Activated CD4-positive, alpha-beta memory T cell treated with anti-CD3 and anti-CD28 coated beads, Interleukin-2, amount 10 ng/mL, durations not matched to agents 7 days and 5 days (primary cell): Measurements from ENCODE around the gene MRPL28. TPM values are rescaled to one million over a fixed set of nuclear protein-coding genes. Genes with fewer than 3 reads are reported as not detected.
A peak's percentile ranks its signal among the peaks of the same experiment; 100 is the strongest.

ENCODE experiments used
- CTCF ChIA-PET: fragments of 350-600 bp; sonication (Branson Sonifier 250); formaldehyde crosslinking; loops from one replicate; lab custom pipeline; 2021; ENCODE audit warnings: antibody characterized with exemption, inconsistent platforms; lab: Charles Lee
- POLR2A ChIA-PET: fragments of 350-600 bp; sonication (Branson Sonifier 250); formaldehyde crosslinking; loops from one replicate; lab custom pipeline; 2021; ENCODE audit warnings: antibody characterized with exemption; lab: Charles Lee
- DNase-seq: peaks from one replicate; pipeline ENCODE4 v3.0.0-alpha.2; 2020
- H3K27ac Mint-ChIP-seq: one replicate; pipeline ENCODE4 v1.8.0; 2021; ENCODE audit warnings: mild to moderate bottlenecking, mixed read lengths
- H3K27me3 Mint-ChIP-seq: one replicate; pipeline ENCODE4 v1.8.0; 2021; ENCODE audit warnings: mixed read lengths
- H3K36me3 Mint-ChIP-seq: one replicate; pipeline ENCODE4 v1.8.0; 2021; ENCODE audit warnings: low read depth, mixed read lengths
- H3K4me1 Mint-ChIP-seq: one replicate; pipeline ENCODE4 v1.8.0; 2021; ENCODE audit warnings: mixed read lengths
- H3K4me3 Mint-ChIP-seq: one replicate; pipeline ENCODE4 v1.8.0; 2021; ENCODE audit warnings: mild to moderate bottlenecking, mixed read lengths
- H3K9me3 Mint-ChIP-seq: one replicate; pipeline ENCODE4 v1.8.0; 2021; ENCODE audit warnings: mixed read lengths
- total RNA-seq, 2 experiments: library from RNA; stranded (reverse); gene quantifications; one replicate each; pipeline ENCODE4 v1.2.3, GENCODE V29; 2021

MRPL28 gene
- total RNA-seq, 2 experiments from 2014 or later: 71.4 to 72.6 TPM

DNA sequence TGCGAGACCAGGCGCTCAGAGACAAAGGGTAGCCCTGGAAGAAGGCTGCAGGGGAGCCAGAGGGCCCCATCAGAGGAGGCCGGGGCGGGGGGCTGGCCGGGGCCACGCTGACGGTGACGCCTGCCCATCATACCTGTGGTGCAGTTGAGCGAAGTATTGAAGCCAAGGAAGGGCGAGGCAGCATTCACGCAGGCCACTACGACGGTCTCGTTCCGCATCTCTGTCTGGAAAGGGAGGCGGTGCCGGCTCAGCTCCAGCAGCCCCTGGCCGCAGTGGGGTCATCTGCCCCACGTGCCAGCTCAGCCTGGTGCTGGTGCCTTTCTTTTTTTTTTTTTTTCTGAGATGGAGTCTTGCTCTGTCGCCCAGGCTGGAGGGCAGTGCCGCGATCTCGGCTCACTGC, 4.9 kb upstream of the MRPL28 start:
- ChIA-PET POLR2A (no interaction called here), CTCF (no interaction called here)
- Mint-ChIP-seq H3K4me3 (no peak overlapping the region), H3K27ac (no peak overlapping the region), H3K4me1 (peaks cover 18% of the 10 kb centered on the region), H3K36me3 (peaks cover 14% of the 10 kb centered on the region), H3K27me3 (no peaks in the 10 kb centered on the region), H3K9me3 (no peaks in the 10 kb centered on the region)
- no peak for DNase-seq

DNA sequence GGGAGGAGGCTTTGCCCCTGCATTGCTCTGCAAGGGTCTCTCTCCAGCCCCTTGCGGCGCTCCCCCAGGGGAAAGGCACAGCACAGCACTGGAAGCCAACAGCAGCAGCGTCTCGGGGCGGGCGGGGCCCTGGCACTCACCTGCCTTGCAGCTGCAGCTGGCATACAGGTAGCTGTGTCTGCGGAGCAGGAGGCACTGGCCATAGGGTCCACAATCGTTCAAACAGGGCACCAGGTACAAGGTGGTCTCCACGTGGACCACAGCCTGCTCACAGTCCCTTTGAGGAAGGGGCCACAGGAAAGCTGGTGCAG, 4.2 kb upstream of the MRPL28 start:
- H3K36me3 Mint-ChIP-seq: peaks cover 11% of the 10 kb centered on the region
- peaks cover 19% of the 10 kb centered on the region for H3K4me1 Mint-ChIP-seq
- POLR2A ChIA-PET: no interaction called here

DNA sequence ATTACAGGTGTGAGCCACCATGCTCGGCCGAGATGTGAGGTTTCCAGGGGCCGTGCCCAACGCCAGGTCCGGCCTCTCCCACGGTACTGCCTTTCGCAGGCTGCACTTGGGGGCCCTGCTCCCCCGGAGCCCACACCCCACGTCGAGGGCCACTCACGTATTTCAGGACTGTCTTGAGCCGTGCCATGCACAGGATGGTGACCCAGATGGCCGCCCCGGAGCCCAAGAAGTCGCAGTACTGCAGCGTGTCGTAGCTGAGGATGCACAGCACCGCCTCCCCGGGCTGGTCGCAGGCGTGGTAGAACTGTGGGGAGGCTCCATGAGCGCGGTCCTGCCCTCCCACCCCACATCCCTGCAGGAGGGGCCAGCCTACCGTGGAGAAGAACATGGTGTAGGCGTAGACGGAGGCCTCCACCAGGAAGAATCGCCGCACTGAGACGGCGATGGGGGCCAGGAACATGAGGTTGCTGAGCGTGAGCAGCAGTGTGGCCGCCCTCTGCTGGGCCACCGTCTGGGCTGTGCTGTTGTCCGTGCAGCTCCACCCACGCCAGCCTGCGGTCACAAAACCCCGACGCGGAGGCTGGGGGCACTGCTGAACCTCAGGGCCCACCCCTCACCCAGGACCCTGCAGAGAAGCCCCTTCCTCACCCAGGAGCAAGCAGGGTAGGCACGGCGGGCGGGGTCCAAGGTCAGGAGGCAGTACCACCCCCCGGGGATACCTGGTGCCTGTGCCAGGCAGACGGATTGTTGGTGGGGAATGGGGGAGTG, 3.7 kb upstream of the MRPL28 start:
- ChIA-PET POLR2A (no interaction called here), CTCF (no interaction called here)
- H3K27me3 Mint-ChIP-seq: no peaks in the 10 kb centered on the region
- no peak for DNase-seq
- H3K4me3 Mint-ChIP-seq: no peak overlapping the region
- H3K9me3 Mint-ChIP-seq: no peaks in the 10 kb centered on the region
- no peak overlapping the region for H3K27ac Mint-ChIP-seq
- peaks cover 11% of the 10 kb centered on the region for H3K36me3 Mint-ChIP-seq
- peaks cover 20% of the 10 kb centered on the region for H3K4me1 Mint-ChIP-seq

More for the DNA sequence above, 4.2 kb upstream of the MRPL28 start:
- H3K4me3 Mint-ChIP-seq: no peak overlapping the region
- H3K9me3 Mint-ChIP-seq: no peaks in the 10 kb centered on the region
- no peak for DNase-seq
- H3K27ac Mint-ChIP-seq: no peak overlapping the region
- no peaks in the 10 kb centered on the region for H3K27me3 Mint-ChIP-seq
- CTCF ChIA-PET: no interaction called here

DNA sequence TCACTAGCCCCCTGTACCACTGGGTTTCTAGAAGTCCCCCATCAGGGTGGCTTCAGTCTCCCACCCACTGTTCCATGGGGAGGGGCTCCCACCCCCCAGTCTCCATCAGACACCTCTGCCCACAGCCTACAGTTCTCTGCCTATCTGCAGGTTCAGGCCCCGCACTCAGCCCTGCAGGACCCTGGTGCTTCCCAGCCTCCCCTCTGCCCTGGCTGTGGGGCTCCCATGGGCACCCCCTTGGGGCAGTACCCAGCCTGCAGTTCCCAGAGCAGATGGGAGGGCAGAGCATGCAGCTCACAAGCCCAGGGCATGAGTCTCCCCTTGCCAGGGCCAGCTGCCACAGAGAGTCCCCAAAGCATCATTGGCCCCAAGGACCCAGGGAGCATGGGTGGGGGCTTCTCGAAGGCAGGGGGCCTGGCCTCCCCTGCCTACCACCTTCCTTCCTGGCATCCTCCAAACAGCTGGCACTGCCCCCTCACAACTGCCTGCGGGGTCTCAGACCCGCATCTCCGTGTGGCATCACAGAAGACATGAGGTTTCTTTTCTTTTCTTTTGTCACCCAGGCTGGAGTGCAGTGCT, 2.8 kb upstream of the MRPL28 start:
- no peak overlapping the region for H3K4me3 Mint-ChIP-seq

DNA sequence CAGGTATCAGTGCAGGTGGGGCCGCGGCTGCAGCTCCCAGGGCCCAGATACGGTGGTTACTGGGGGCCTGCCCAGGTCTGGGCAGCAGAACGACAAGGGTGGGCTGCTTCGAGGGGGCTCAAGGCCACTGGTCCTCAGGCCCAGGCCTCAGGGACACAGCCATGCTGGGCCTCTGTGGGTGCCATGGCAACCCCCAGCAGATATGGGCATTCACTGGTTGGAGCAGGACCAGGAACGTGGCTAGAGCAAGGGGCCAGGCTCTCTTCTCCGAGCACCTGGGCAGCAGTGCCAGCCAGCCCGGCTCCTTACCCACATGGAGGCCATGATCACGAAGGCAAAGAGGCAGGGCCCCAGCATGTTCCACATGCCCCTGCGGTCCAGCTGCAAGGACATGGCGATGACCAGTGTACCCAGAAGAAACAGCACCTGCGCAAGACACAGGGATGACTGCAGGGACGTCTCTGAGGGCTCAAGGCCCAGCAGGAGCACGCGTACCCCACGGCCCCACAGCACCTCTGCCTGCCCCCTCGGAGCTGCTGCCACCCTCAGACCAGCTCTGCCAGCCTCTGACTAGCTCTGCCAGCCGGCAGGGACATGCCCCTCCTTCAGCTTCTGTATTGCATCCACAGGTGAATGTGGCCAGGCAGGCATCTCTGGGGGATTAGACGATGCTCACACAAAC, 2.1 kb upstream of the MRPL28 start:
- Mint-ChIP-seq H3K27ac (no peak overlapping the region), H3K4me3 (no peak overlapping the region), H3K27me3 (no peaks in the 10 kb centered on the region), H3K36me3 (peaks cover 11% of the 10 kb centered on the region), H3K4me1 (peaks cover 18% of the 10 kb centered on the region), H3K9me3 (no peaks in the 10 kb centered on the region)
- ChIA-PET POLR2A (interaction anchor here (1.8 to 3.1 kb wide), 2 partner anchors 9 to 10 kb away, joined by 5 to 23 read pairs; partner anchors contain the start of gene PGAP6), CTCF (no interaction called here)
- no peak for DNase-seq

More for the DNA sequence above, 2.8 kb upstream of the MRPL28 start:
- H3K27me3 Mint-ChIP-seq: no peaks in the 10 kb centered on the region
- DNase-seq: no peak
- no peaks in the 10 kb centered on the region for H3K9me3 Mint-ChIP-seq
- ChIA-PET CTCF (no interaction called here), POLR2A (no interaction called here)
- H3K4me1 Mint-ChIP-seq: peaks cover 18% of the 10 kb centered on the region
- no peak overlapping the region for H3K27ac Mint-ChIP-seq
- H3K36me3 Mint-ChIP-seq: peaks cover 11% of the 10 kb centered on the region

DNA sequence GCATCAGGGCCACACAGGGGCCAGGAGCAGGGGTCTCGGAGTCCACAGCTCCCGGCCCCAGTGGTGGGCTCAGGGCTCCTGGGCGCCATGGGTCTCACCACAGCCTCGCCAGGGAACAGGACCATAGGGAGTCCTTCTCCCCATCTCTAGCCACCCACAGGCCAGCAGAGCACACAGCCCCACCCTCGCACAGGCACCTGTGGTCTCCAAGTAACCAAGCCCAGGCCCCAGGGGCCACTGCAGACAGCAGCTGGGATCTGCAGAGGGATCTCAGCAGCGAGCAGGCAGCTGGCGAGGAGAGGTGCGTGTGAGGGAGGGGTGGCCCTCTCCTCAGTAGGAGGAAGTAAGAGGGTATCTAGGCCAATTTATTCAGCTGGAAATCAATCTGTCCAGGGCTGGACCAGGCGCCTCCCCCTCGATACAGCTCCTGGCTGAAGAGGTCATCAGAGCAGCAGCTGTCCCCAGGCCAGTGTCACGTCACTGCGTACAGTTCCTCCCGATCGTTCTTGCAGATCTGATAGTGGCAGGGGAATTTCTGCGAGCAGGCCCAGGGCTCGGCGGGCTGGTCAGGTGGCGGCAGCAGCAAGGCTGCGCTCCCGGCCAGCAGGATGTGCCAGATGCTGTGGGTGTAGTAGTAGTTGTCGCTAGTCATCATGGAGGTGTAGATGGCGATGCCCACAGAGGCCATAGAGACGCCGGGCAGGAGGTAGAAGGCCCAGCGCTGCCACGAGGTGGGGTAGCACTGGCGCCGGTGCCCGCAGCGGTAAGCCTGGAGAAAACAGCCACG, 1.4 kb upstream of the MRPL28 start:
- Mint-ChIP-seq H3K36me3 (peaks cover 16% of the 10 kb centered on the region), H3K27ac (no peak overlapping the region), H3K27me3 (no peaks in the 10 kb centered on the region), H3K9me3 (no peaks in the 10 kb centered on the region), H3K4me3 (no peak overlapping the region), H3K4me1 (peaks cover 18% of the 10 kb centered on the region)
- ChIA-PET POLR2A (interaction anchor here (1.8 to 3.1 kb wide), 2 partner anchors 9 to 10 kb away, joined by 5 to 23 read pairs; partner anchors contain the start of gene PGAP6), CTCF (no interaction called here)
- no peak for DNase-seq

DNA sequence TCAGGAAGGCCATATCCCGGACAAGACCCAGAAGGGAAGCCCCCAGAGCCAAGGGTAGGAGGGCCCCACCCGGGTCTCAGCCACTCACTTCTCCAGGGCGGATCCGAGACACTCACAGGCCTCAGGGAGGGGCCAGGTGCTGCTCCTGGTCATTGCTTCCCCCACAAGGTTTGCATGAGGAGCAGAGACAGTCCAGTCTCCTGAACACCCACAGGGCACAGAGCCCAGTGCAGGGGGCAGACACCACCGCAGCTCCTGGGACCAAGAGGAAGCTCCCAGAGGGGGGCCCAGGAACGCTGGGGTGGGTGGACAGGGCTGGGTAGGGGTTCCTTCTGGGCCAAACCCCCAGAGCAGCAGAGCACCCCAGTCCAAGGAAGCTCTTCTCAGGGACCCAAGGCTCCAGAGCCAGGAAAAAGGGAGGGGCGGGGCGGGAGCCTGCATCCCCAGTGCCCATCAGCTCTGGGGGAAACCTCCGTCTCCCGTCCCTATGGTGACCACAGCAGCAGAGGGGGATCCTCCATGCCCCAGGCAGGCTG, 709 bp upstream of the MRPL28 start:
- POLR2A ChIA-PET: interaction anchor here (1.0 to 3.1 kb wide), 3 partner anchors 9 to 11 kb away, joined by 3 to 23 read pairs (median 5); partner anchors contain the start of gene PGAP6
- CTCF ChIA-PET: interaction anchor here (1.0 to 1.9 kb wide), 3 partner anchors 9 to 264 kb away, joined by 3 to 8 read pairs (median 6); partner anchors contain the start of gene AXIN1
- Mint-ChIP-seq H3K4me1 (peaks cover 18% of the 10 kb centered on the region), H3K27me3 (no peaks in the 10 kb centered on the region), H3K4me3 (peak overlapping the region; percentile 82), H3K9me3 (no peaks in the 10 kb centered on the region), H3K36me3 (peaks cover 16% of the 10 kb centered on the region), H3K27ac (peak overlapping the region; percentile 77)
- DNase-seq: no peak

DNA sequence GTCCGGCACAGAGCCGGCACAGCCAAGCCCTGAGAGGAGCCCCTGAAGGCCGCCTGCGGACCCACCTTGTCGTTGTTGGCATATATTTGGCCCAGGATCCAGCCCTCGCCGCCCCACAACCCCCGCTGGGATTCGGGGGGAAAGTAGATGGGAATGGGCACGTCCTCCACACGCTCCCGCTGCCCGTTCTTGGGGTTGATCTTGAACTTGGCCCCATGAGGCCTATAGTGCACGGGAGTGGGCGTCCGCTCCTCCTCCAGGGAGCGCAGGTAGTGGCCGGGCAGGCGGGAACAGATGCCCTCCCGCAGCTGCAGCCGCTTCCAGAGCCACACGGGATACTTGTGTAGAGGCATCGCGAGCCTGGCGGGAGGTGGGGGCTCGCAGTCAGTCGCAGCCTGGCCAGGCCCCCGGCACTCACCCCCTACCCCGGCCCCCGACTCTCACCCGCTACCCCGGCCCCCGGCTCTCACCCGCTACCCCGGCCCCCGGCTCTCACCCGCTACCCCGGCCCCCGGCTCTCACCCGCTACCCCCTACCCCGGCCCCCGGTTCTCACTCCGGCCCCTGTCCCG, 387 bp downstream of the MRPL28 start:
- ChIA-PET POLR2A (interaction anchor here (1.0 to 3.1 kb wide), 4 partner anchors 10 to 141 kb away, joined by 3 to 23 read pairs (median 4); partner anchors contain the start of genes LUC7L and PGAP6), CTCF (interaction anchor here (1.0 to 1.9 kb wide), 3 partner anchors 8 to 263 kb away, joined by 3 to 8 read pairs (median 6); partner anchors contain the start of gene AXIN1)
- H3K9me3 Mint-ChIP-seq: no peaks in the 10 kb centered on the region

DNA sequence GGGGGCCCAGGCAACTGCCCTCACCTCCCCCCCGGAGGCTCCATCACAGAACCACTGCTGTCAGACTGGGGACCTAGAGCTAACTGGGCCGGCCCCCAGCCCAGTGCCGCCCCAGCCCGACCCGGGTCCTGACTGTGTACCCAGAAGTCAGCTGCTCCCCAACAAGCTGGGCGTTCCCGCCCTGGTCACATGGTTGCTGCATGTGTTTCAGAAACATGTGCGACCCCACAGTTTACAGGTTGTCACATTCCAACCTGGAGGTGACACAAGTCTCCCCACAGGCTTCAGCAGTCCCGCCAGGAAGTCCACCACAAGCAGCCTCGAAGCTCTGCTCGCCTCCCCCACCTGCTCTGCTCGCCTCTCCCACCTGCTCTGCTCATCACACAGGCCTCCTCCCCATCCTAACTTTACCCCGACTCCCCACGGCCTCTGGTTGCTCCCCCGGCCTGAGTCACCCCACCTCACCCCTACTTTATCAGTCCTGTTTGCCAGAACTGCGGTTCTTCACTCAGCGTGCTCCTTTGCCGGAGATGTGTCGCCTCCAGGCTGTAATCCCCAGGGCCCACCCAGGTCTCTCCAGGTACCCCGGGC, 968 bp downstream of the MRPL28 start:
- no peaks in the 10 kb centered on the region for H3K27me3 Mint-ChIP-seq
- H3K4me1 Mint-ChIP-seq: peaks cover 18% of the 10 kb centered on the region
- ChIA-PET POLR2A (interaction anchor here (1.5 to 3.1 kb wide), 3 partner anchors 12 to 140 kb away, joined by 3 to 23 read pairs (median 4); partner anchors contain the start of genes LUC7L and PGAP6), CTCF (interaction anchor here (1.5 to 1.9 kb wide), 2 partner anchors 17 to 262 kb away, joined by 6 to 8 read pairs; partner anchors contain the start of gene AXIN1)
- no peak overlapping the region for H3K27ac Mint-ChIP-seq
- no peaks in the 10 kb centered on the region for H3K9me3 Mint-ChIP-seq
- H3K4me3 Mint-ChIP-seq: peak overlapping the region; percentile 55
- DNase-seq: no peak
- peaks cover 16% of the 10 kb centered on the region for H3K36me3 Mint-ChIP-seq

More for the DNA sequence above, 387 bp downstream of the MRPL28 start:
- peak overlapping the region; percentile 82 for H3K4me3 Mint-ChIP-seq
- H3K36me3 Mint-ChIP-seq: peaks cover 16% of the 10 kb centered on the region
- no peak overlapping the region for H3K27ac Mint-ChIP-seq
- peaks cover 18% of the 10 kb centered on the region for H3K4me1 Mint-ChIP-seq
- no peaks in the 10 kb centered on the region for H3K27me3 Mint-ChIP-seq
- DNase-seq: no peak

DNA sequence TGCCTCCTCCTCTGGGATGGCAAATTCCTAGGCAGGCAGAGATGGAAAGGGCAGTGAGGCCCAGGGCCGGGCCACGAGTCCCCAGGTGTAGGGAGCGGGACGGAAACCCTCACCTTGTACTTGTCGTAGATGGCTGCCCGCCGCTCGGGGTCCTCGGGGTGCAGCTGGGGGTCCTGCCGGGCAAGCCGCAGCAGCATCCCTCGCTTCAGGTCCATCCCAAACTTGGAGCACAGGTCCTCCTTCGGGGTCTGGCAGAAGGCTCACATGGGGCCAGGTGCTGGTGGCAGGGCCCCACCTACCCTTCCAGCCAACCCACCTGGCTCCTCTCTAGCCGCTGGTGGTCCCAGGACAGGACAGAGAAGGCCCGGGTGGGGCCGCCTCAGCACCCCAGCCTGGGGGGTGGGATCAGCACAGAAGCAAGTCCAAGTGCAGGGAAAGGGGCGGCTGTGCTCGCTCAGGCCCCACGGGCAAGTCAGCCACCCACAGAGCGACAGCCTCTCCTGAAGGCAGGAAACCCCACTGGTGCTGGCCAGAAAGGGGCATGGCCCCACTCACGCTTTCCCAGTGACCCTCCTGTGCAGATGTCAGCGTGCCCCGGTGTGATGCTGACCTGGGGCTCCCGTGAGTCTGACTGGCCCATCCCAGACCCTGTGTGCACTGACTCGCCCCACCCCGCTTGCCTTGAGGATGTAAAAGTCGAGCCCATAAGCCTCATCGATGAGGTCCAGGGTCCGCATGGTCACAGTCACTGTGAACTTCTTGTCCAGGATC, 1.8 kb downstream of the MRPL28 start:
- H3K36me3 Mint-ChIP-seq: peaks cover 15% of the 10 kb centered on the region
- no peak overlapping the region for H3K4me3 Mint-ChIP-seq
- H3K27ac Mint-ChIP-seq: no peak overlapping the region
- H3K4me1 Mint-ChIP-seq: peaks cover 18% of the 10 kb centered on the region
- no peaks in the 10 kb centered on the region for H3K27me3 Mint-ChIP-seq
- no peaks in the 10 kb centered on the region for H3K9me3 Mint-ChIP-seq
- POLR2A ChIA-PET: interaction anchor here (1.5 to 1.6 kb wide), 2 partner anchors 16 to 140 kb away, joined by 3 to 4 read pairs; partner anchors contain the start of gene LUC7L
- CTCF ChIA-PET: no interaction called here
- DNase-seq: no peak

DNA sequence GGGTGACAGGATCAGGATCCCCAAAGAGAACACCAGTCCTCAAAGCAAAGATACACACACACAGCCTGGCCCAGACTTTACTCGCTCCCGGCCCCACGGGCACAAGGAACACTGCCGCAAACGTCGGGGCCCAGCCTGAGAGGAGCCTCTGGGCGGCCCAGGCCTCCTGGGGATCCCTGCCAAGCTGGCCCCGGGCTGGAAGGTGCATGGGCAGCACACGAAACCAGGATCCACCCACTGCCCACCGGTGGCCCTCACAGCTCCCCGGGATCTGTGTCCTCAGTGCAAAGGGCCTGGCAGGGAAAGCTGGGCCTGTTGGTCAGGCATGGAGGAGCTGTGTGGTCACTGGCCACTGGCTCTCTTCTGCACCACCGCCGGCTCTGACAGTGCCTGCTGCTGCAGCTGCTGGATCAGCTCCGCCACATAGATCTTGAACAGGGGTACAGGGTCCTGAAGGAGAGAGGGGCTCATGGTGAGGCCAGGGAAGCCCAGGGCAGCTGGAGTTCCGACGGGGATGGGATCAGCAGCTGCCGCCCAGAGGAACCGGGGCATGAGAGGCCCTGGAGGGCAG, 2.9 kb downstream of the MRPL28 start:
- Mint-ChIP-seq H3K27me3 (no peaks in the 10 kb centered on the region), H3K4me1 (peaks cover 18% of the 10 kb centered on the region), H3K4me3 (no peak overlapping the region), H3K36me3 (peaks cover 11% of the 10 kb centered on the region), H3K27ac (no peak overlapping the region), H3K9me3 (no peaks in the 10 kb centered on the region)
- POLR2A ChIA-PET: no interaction called here
- no peak for DNase-seq
- CTCF ChIA-PET: no interaction called here
